Activated gamma-delta T cell treated with anti-CD3 and anti-CD28 coated beads, Interleukin-2, amount 50 U/mL, for 16 hours (primary cell): ENCODE measurements around the gene ZRANB1.

Experiments used
- DNase-seq: peaks from one replicate; pipeline ENCODE4 v3.0.0-alpha.2; 2020; ENCODE audit warnings: low read depth

Gene ZRANB1

DNA sequence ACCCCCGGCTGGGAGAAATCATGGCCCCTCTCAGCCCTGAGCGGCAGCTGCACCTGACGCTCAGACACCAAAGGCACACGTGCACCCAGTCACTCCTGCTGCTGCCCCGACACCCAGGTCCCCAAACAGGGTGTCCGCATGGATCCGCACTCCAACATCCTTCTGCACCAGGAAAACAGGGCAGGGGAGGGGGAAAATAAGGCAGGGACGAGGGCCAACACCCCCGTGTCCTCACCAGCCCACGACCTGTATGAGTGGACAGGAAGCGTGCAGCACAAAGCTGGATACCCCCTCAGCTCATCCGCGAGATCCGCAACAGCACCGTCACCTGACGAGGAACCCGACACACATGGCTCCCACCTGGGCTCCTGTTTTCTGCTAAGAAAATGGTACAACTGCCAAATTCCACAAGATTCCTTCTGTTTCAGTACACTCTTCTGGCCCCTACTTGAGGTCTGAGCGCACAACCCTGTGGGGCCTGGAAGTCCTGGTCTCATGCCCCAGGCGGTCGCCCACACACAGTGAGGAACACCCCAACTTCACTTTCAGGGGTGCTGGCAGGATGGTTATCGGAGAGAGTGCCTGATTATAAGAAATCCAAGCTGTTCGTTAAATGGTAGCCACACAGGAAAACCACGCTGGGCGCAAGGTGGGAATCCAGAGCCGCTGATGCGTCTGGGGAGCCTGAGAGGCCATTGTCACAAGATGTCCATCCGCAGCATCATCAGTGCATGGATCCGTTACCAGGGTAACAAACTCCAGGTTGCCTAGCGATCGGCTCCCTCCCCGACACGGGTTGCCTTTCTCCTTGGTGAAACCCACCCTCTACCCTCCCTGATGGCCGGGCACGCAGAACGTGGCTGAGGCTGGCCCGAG is 63.6 kb downstream of the ZRANB1 start:
- DNase-seq = no peak

DNA sequence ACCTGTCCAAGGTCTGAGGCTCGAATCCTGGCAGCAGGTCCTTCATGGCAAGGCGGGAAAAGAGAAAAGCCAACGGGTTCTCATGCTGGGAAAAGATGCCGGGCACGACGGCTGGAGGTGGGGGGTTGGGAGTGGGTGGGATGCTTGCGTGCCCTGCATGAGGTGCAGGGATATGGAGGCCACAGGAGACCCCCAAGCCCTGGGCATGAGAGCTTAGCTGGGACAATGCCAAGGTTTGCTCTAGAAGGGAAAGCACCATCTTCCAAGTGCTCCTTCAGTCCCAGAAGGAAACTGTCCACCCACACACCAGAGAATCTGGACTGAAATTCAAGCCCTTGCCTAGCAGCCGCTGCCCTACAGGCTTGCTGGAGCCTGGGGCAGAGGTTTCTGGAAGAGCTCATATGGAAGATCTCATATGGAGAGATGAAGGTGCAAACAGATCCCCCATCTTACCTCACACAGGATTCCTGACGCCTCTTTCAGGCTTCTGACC is 64.3 kb downstream of the ZRANB1 start:
- no peak for DNase-seq

DNA sequence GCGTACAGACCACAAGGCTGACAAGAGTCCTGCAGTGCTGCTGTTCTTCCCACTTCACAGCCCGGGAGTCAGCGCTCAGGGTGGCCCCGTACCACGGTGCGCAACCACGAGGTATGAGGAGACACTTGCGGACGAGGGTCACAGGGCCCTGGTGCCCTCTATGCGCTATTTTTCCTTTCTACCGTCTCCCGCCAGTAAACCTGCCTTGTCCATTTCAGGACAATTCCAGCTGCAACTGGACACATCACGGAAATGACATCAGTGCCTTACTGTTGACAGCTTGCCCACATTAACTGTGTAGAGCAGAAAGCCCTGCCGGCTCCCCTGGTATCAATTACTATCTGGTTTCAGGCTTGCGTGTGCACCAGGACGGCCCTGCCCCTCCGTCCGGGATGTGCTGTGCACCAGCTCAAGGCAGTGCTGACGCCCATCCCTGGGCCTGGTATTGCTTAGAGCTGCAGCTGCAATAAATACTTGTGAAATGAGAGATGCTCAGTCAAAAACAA is 65.1 kb downstream of the ZRANB1 start:
- no peak for DNase-seq

DNA sequence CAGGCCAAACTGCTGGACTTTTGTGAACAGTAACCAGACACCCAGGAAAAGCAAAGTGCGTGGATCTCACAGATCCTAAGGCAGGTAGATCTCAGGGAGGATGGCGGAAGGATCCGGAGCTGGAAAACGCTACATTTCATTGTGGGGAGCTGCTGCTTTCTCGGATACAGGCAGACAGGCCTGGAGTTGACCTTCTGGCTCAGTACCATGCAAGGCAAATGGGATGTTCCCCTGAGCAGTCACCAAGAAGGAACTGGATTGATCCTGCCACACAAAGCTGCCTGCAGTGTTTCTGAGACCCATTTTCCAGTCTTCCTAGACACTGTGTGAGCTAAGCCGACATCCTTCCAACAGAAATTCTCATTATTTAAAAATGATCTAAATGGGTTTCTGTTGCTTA is 65.5 kb downstream of the ZRANB1 start:
- DNase-seq = no peak

DNA sequence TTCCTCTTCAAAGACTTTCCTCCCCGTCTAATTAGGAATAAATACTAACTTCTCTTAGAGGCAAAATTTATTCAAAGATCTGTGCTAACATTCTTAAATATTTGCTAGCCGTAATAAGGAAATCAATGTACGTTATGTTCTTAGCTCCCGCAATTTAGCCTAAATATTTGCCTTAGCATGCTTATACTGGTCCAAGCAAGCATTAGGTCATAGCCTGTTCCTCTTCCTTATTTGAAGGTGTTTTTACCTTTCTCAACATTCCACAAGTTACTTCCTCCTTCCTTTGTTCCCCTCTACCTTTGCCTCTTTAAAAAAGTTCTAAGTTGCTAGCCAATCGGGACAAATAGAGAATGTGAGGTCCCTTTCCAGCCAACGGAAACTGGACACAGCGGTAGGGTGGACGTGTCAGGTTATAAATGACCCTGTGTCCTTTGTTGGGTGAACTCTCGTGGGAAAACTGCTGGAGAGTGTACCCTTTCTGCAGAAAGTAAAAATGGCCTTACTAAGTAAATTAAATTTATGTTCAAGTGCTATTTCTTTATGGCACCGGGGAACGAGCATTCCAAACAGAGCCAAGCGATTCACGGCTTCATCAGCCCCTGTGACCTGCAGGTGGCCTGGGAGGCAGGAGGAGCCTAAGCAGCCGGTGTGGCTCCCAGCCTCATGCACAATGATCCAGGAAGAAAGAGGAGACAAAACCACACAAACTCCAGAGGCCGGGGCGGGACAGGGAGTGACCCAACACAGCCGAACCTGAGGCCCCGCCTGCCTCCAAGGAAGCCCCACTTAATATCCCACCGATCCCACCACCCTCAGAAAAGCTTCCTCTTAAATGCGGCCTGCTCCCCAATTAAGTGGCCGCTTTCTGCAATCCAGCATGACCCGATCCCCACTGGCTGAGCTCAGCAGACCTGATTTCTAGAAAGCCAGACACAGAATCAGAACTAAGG is 67.0 kb downstream of the ZRANB1 start:
- DNase-seq = no peak

DNA sequence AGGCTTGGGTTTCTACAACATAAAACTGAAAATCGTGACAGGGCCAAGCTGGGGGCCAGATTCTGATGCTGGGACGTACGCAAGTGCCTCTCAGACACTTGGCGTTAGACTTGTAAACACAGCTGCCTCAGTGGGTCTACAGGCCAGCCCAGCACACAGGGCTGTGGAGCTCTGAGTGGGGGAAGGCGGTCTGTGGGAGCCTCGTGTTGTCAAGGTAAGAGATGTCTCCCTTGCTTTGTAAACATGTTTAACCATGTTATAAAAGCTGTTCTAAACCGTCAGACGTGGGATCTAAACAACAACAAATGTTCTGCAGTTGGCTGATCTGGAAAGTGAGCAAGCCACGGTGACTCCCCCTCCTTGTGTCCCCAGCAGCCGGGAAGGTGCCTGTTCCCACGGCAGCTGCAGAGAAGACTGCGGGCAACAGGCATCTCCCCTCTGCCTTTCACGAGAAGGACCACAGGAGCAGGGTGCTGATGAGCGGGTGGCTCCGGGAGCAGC is 67.8 kb downstream of the ZRANB1 start:
- no peak for DNase-seq

DNA sequence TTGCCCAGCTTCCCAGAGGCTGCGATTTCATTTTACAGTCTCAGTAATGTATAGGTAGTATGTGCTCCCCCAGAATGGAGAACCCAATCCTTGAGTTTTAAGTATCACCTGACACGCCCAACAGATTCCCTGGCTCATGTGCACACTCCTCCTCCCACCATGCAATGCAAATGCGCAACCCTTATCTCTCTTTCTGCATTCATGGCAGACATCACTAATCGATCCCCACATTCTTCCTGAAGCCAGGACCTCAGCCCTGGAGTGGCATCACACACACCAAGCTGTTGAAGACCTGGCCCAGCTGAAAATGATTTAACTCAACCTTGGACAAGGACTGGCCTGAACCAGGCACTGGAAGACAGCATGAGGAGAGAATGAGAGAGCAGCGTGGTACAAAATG is 68.4 kb downstream of the ZRANB1 start:
- no peak for DNase-seq

DNA sequence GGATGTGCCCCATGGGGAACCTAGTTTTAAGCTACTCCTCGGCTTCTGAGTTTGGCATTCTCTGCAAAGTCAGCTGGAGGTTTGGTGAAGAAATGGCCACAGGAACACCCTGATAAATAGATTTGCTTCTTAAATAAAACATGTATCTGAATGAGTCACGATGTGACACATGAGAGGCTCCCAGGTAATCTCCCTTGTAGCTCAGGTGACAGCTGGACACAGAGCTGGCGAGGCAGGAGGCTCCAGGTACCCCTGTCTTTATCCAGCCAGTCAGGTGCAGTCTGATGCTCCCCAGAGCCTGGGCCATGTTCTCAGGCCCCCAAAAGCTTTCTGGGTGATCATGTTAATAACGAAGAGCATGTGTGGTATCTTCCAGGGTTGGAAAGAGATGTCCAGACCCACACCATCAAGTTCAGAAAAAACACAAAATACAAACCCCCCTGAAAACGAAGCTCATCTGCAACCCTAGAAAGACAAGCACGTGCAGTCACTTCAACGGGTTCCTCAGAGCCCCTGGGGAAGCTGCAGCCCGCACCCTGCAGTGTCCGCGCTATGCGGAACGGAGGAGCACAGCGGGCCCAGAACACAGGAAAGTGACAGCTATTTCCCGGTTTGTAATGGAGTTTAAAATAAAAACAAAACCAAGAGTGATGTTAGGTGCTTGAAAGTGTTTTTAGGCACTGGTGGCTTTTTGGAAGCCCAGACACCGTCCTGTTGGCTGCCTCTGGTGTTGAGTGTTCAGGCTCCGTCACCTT is 69.4 kb downstream of the ZRANB1 start:
- no peak for DNase-seq

DNA sequence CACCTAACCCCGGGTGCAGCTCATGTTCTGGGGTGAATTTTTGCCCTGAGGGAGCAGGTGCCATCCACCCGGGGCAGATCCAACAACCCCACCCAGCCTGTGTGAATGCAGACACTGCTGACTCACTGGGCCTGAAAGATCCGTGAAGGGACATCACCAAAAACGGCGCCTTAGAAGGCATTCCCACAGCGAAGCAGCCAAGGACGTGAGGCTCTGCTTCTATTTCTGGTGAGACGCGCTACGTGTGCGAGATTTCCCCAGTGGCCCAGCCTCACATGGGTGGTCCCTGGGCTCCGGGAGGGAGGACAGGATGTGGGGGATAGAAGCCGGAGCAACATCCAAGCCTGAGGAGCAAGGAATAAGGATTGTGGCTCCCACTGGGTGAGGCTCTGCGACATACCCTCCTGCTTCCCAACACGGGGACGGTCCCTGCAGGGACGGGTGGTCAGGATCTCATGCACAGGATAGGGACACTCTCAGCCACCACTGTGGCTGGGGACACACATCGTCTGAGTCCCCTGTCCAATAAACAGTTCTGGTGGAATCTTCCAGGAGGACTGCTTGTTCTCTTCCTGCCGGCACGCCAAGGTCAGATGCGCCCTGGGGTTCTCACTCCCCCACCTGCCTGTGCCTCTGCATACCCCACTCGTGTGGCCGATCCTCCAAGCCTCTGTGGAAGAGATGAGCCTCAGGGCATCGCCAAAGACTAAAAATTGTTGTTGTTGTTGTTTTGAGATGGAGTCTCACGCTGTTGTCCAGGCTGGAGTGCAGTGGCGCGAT is 70.2 kb downstream of the ZRANB1 start:
- DNase-seq = no peak

DNA sequence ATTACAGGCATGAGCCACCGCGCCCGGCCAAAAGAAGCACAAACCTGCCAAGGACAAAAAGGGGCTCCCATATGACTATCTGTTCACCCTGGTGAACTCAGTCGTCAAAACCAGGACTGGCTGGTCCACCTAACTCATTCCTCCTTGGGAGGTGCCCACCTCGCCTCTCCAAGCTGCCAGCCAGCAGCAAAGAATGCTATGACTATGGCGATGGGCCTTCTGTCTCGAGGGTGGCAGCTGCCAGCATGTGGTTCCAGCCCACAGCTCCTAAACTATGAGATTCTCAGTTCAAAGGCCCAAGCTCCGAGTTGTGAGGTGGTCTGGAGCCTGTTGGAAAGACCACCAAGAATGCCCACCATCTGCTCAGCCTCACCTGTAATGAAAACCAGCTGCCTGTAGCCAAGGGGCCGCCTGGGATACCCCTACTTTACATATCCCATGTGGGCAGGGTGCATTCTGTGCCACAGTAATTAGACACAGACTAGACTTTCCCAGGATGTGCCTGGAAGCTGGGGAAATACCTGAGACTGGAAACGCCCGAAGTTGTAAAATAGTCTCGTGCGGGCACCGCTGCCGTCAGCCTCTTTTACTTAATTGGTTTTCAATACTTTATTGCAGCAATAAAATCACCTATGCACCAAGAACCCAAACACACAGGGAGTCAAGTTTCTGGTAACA is 71.1 kb downstream of the ZRANB1 start:
- no peak for DNase-seq

DNA sequence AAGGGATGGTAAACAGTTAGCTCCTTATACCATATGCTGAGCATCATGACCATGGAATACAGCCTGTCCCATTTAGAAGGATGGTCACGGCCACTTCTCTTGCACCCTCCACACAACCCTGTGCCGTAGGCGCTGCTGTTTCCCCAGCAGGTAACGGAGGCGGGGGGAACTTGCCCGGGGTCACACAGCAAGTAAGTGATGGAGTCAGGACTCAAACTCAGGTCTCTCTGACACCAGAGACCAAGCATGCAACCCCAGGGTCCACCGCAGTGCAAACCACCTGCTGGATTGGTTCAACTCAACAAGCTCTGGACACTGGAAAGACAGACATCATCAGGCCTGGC is 71.6 kb downstream of the ZRANB1 start:
- no peak for DNase-seq

DNA sequence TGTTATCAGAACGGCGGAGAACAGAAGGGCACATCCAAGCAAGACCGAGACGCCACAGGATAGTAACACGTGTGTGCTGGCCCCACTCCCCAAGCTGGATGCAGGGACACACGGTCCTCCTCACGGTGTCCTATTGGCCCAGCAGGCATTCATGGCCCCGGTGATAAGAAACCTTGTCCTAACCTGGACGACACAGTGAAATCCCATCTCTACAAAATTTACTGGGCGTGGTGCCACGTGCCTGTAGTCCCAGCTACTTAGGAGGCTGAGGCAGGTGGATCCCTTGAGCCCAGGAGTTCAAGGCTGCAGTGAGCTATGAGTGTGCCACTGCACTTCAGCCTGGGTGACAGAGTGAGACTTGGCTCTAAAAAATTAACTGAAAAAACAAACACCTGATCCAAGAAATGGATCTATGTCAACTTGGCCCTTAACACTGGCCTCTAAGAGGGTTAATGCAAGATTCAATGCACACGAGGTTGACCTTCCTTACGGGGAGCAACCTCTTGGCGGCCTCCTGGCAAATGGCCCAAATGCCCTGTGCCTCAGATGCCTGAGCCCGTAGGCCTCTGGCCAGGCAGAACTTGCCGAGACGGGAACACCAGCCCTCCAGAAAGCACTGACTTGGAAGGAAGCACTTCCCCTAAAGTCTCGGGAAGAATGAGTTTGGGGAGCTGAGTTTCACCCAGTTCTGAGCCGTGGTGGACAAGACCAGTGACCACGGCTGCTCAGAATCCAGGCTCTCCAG is 72.3 kb downstream of the ZRANB1 start:
- no peak for DNase-seq

DNA sequence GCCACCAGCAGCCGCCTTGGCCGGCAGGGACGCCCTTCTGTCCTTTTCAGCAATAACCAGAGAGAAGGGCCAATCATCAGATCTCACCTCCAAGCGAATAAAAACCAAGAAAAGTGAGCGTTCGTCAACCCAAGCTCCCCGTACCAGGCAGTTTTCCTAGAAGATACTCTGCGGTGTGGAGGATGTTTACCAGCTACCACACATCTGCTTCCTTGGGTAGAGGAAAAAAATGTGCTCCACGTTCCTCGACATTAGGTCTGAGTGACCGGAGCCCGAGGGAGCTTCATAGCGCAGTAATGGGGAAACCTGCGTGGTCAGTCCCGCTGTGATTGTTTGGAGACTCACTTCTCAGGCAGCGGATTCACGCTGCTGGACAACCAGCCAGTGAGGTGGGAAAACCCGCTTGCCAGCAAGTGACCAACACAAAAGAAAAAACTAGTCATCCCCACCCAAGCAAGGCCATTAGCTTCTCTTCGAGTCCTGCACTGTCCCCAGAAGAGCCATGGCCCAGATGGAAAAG is 73.0 kb downstream of the ZRANB1 start:
- DNase-seq = no peak

DNA sequence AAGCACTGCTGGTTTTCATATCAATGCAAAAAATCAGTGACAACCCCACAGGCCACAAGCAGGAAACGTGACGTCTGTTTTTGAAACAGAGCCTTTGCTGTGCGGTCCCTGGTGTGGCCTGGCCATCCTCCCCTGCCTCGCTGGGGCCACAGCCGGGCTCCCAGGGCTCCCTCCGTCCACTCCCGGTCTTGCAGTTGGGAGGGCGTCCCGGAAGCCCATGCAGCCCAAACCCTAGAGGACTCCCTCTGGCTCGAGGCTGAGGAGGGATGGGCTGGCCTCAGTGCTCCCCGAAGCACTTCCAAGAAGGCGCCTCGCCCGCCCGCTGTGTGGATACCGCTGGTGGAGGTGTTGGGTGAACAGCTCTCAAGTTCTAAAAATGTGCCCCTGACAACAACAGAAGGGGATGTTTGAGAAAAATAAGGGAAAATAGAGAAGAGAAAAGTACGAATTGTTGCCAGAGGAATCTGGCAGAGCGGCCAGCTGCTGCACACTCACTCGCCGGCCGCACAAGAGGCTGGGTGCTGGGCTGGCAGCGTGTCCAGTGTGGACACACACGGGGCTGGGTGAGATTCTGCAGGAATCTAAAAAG is 73.5 kb downstream of the ZRANB1 start:
- DNase-seq = no peak

DNA sequence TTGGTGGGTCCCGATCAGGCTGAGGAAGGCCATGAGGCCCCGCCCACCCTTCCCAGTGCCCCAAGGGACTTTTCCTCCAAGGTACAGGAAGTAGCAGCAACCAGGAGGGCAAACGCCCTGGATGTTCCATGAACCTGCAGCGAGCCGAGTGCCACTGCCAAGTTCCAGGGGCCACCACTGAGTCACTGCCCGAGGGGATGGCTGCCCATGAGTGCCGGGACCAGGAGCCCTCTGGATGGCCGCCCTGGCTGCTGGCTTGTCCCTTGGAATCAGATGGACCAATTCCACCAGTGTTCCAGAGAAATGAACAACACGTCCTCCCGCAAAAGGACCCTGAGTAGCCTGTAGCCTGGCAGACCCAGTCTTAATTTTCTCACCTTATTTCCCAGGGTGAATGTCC is 74.2 kb downstream of the ZRANB1 start:
- no peak for DNase-seq

DNA sequence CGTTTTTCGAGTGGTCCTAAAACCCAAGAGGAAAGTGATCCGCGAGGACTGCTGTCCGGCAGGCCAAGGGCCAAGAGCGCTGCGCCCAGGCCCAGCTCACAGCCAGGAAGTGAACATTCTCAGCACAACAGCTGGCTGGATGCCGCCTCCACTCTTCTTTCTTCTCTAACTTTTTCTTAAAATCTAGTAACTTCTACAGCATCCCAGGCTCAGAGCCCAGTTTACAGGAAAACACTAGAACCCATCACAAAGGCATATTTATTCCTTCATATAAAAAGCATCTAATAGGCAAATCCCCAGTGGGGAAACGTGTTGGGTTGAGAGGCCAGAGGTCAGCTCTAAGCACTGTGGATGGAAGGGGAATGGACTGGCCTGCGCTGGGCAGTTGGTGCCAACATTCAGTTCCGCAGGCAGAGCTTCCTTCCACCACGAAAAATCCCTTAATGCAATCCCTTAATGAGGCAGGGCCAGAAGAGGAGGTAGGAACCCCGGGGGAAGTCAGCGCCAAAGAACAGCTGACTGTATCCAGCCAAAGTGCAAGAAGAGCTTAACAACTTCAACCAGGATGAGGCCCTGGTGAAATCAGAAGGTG is 74.8 kb downstream of the ZRANB1 start:
- no peak for DNase-seq

DNA sequence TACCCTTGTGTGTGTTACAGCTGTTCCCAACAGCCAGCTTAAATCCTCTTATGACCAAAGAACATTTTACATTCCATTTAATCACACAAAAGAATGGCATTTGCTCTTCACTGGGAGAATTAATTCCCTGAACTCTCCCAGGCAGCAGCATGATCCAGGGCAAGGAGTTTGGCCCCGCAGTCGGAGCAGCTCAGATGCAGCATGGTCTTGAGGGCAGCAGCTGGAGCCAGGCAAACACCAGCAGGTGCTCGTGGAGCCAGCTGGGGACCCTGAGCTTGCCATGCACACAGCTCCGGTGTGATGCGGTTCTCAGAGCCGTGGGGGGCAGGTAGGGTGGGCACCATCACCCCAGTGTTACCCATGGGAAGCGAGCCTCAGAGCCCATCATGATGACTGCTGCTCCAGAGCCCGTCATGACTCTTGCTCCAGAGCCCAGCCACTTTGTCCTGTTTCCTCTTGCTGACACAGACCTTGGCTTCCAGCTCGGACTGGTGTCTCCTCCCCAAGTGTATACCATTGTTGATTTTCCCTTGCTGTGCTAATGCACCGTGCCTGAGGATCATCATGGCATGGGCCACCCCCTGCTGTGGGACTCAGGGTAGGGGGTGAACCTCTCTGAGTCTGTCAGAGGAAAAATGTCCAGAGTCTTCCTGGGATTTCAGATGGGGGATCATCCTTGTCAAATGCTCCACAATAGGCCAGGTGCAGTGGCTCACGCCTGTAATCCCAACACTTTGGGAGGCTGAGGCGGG is 75.8 kb downstream of the ZRANB1 start:
- no peak for DNase-seq

DNA sequence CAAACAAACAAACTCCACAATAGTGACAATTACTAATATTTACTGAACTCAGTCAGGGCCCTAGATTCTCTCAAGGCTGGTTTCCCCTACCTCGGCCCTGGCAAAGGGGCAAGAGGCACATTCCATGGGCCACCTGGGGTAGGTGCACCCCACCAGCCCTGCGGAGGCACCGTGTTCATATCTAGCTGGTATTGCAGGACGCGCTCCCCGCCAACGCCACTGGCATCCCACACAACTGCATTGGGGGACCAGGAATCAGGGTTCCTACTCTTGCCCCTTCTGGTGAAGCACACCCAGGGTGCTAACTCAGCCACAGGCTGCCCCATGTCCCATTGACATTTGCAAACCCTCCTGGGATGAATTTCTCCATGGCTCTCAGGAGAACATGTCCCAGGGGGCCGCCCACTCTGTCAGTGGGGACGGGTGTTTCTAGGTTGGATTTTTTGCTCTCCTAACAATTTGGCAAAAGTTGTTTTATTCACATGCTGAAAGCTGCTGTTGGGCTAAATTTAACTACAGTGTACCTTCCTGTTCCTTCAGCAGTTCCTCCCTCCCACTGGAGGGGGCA is 76.7 kb downstream of the ZRANB1 start:
- no peak for DNase-seq
